Neural cell (in vitro differentiated cells): ENCODE measurements around the gene CIART.

Source experiments
- CTCF ChIP-seq: fragments of 450-650 bp; IDR thresholded peaks from 2 replicates; pipeline ENCODE4 v1.5.1; 2014; ENCODE audit warnings: antibody characterized with exemption, mild to moderate bottlenecking, moderate library complexity; ENCODE audit not compliant: poor library complexity, severe bottlenecking
- POLR2AphosphoS5 ChIP-seq: IDR thresholded peaks from 2 replicates; pipeline ENCODE4 v1.6.1; 2012
- REST ChIP-seq: IDR thresholded peaks from 2 replicates; pipeline ENCODE4 v1.6.1; 2012; ENCODE audit warnings: borderline replicate concordance
- SMC3 ChIP-seq: fragments of 450-650 bp; conservative IDR thresholded peaks from 2 replicates; pipeline ENCODE4 v1.6.1; 2014; ENCODE audit warnings: antibody characterized with exemption, mild to moderate bottlenecking, moderate library complexity; ENCODE audit not compliant: poor library complexity

DNA sequence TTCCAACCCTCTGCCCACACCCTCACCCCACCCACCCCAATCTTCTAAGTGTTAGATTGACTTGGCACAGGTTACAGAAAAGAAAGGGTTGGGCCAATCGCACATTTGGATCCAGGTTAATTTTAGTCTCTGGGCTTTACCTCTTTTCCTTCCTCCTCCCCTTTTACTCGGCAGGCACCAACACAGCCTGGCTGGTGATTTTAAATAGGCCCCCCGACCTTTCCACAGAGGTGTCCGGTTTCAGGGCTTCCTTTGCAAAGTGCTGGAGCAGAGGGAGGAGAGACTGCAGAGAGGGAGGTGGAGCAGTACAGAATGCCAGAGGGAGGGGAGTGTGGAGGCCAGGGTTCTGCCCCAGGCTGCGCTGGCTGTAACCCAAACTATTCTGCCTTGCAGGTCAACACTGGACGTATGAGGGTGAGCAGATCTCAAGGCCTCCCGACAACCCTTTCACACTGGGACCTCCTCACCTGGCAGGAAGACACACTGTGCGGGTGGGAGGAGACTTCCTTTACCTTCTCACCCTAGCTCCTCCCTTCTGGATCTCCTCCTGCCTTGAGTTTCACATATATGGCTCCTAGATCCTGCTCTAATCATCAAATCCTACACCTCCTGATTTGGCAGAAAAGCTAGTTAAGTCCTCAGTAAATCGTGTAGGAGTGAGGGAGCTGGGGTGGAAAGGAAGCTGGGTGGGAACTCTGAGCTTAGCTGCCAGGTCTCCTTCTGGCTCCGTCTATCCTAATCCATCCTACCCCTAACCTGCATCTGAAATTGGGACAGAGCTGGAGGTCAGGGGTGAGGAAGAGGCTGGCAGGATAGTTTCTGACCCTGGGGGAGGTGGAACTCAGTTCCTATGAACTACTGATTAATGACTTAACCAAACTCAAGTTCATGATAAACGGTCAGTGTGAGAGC is 22.3 kb upstream of the CIART start:
- TF ChIP-seq CTCF, result no peak
- TF ChIP-seq REST, result no peak
- TF ChIP-seq SMC3, result no peak
- no peak for TF ChIP-seq POLR2AphosphoS5
